HEK293T (cell line): ENCODE results near the gene PLXDC1.

ENCODE experiments used
- CTCF ChIA-PET: fragments of 350-600 bp; formaldehyde crosslinking; extraction: SDS; loops from one replicate; lab custom pipeline; 2021; ENCODE audit warnings: antibody characterized with exemption, inconsistent platforms; lab: Yijun Ruan, JAX
- POLR2A ChIA-PET: fragments of 350-600 bp; formaldehyde crosslinking; extraction: SDS; loops from one replicate; lab custom pipeline; 2020; ENCODE audit warnings: antibody characterized with exemption, inconsistent platforms; lab: Yijun Ruan, JAX
- DNase-seq: peaks from one replicate; pipeline ENCODE4 v3.0.0; 2012; ENCODE audit warnings: mixed read lengths; ENCODE audit errors: extremely low spot score
- ARNT ChIP-seq: fragments of 450-650 bp; IDR thresholded peaks from 2 replicates; pipeline ENCODE4 v1.6.1; 2017; ENCODE audit warnings: mild to moderate bottlenecking
- BHLHE40 ChIP-seq: fragments of 450-650 bp; IDR thresholded peaks from 2 replicates; pipeline ENCODE4 v1.6.1; 2016; ENCODE audit warnings: mild to moderate bottlenecking, moderate library complexity, borderline replicate concordance
- CTBP1 ChIP-seq: fragments of 450-650 bp; IDR thresholded peaks from 2 replicates; pipeline ENCODE4 v1.6.1; 2016; ENCODE audit warnings: borderline replicate concordance
- ELF4 ChIP-seq: fragments of 450-650 bp; IDR thresholded peaks from 2 replicates; pipeline ENCODE4 v1.6.1; 2017; ENCODE audit warnings: antibody characterized with exemption
- FOXA1 ChIP-seq: fragments of 450-650 bp; IDR thresholded peaks from 2 replicates; pipeline ENCODE4 v1.6.1; 2016; ENCODE audit warnings: mild to moderate bottlenecking
- FOXK2 ChIP-seq: fragments of 450-650 bp; IDR thresholded peaks from 2 replicates; pipeline ENCODE4 v1.6.1; 2016; ENCODE audit warnings: mild to moderate bottlenecking
- FOXM1 ChIP-seq: fragments of 450-650 bp; IDR thresholded peaks from 2 replicates; pipeline ENCODE4 v1.6.1; 2017; ENCODE audit warnings: mild to moderate bottlenecking, borderline replicate concordance
- HDGF ChIP-seq: fragments of 450-650 bp; IDR thresholded peaks from 2 replicates; pipeline ENCODE4 v1.6.1; 2017; ENCODE audit warnings: antibody characterized with exemption, borderline replicate concordance
- L3MBTL2 ChIP-seq: fragments of 450-650 bp; conservative IDR thresholded peaks from 2 replicates; pipeline ENCODE4 v1.6.1; 2016; ENCODE audit warnings: mild to moderate bottlenecking
- LEF1 ChIP-seq: fragments of 450-650 bp; IDR thresholded peaks from 2 replicates; pipeline ENCODE4 v1.6.1; 2017; ENCODE audit warnings: mild to moderate bottlenecking, borderline replicate concordance
- NFRKB ChIP-seq: fragments of 450-650 bp; IDR thresholded peaks from 2 replicates; pipeline ENCODE4 v1.6.1; 2016; ENCODE audit warnings: mild to moderate bottlenecking, moderate library complexity
- SP1 ChIP-seq: fragments of 450-650 bp; IDR thresholded peaks from 2 replicates; pipeline ENCODE4 v1.6.1; 2017
- SUZ12 ChIP-seq: fragments of 450-650 bp; IDR thresholded peaks from 2 replicates; pipeline ENCODE4 v1.6.1; 2016; ENCODE audit warnings: mild to moderate bottlenecking
- TARDBP ChIP-seq: fragments of 450-650 bp; IDR thresholded peaks from 2 replicates; pipeline ENCODE4 v1.6.1; 2016
- ZNF384 ChIP-seq: fragments of 450-650 bp; IDR thresholded peaks from 2 replicates; pipeline ENCODE4 v1.6.1; 2016
- TF ChIP-seq, protein P1 (sequence below): fragments of 450-650 bp; IDR thresholded peaks from 2 replicates; pipeline ENCODE4 v1.6.1; 2016

Gene PLXDC1

GRCh38 chr17:39175695-39176093, 24.3 kb upstream of the PLXDC1 start:
- DNase-seq: no peak
- TF ChIP-seq ELF4 (no peak), L3MBTL2 (no peak), ZNF384 (no peak), SP1 (no peak), FOXM1 (no peak), BHLHE40 (no peak), LEF1 (no peak), NFRKB (no peak), TARDBP (no peak), FOXK2 (no peak), ARNT (no peak), HDGF (no peak)
- TF ChIP-seq, protein P1, sequence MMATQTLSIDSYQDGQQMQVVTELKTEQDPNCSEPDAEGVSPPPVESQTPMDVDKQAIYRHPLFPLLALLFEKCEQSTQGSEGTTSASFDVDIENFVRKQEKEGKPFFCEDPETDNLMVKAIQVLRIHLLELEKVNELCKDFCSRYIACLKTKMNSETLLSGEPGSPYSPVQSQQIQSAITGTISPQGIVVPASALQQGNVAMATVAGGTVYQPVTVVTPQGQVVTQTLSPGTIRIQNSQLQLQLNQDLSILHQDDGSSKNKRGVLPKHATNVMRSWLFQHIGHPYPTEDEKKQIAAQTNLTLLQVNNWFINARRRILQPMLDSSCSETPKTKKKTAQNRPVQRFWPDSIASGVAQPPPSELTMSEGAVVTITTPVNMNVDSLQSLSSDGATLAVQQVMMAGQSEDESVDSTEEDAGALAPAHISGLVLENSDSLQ: no peak
- POLR2A ChIA-PET: interaction anchor here (1.2 to 3.0 kb wide), 2 partner anchors 24 to 321 kb away, joined by 3 to 16 read pairs; partner anchors contain the start of gene RPL19
- CTCF ChIA-PET: interaction anchor here (0.6 to 3.2 kb wide), 8 partner anchors 9 to 455 kb away, joined by 3 to 57 read pairs (median 10); partner anchors contain the start of gene ARL5C

- CTCF ChIA-PET: interaction anchor here (0.5 to 3.2 kb wide), 20 partner anchors 8 to 506 kb away, joined by 3 to 57 read pairs (median 4); partner anchors contain the start of genes ARL5C and RPL19
- peak; percentile 79 for DNase-seq
- POLR2A ChIA-PET: interaction anchor here (1.1 to 3.0 kb wide), 5 partner anchors 9 to 321 kb away, joined by 3 to 16 read pairs (median 7); partner anchors contain the start of genes ARL5C, LASP1 and RPL19
- TF ChIP-seq SUZ12: no peak
- no peak for TF ChIP-seq BHLHE40
- no peak for TF ChIP-seq ZNF384
- TF ChIP-seq FOXK2: no peak
- no peak for TF ChIP-seq L3MBTL2
- TF ChIP-seq ARNT: no peak
- TF ChIP-seq TARDBP: no peak
- TF ChIP-seq SP1: no peak
- TF ChIP-seq, protein P1: no peak
- TF ChIP-seq ELF4: no peak
- no peak for TF ChIP-seq CTBP1
- no peak for TF ChIP-seq NFRKB
- TF ChIP-seq LEF1: no peak
- TF ChIP-seq HDGF: no peak
- TF ChIP-seq FOXM1: no peak
- TF ChIP-seq FOXA1: no peak
Measured at GRCh38 chr17:39174920-39175694, 23.7 kb upstream of the PLXDC1 start.

DNA sequence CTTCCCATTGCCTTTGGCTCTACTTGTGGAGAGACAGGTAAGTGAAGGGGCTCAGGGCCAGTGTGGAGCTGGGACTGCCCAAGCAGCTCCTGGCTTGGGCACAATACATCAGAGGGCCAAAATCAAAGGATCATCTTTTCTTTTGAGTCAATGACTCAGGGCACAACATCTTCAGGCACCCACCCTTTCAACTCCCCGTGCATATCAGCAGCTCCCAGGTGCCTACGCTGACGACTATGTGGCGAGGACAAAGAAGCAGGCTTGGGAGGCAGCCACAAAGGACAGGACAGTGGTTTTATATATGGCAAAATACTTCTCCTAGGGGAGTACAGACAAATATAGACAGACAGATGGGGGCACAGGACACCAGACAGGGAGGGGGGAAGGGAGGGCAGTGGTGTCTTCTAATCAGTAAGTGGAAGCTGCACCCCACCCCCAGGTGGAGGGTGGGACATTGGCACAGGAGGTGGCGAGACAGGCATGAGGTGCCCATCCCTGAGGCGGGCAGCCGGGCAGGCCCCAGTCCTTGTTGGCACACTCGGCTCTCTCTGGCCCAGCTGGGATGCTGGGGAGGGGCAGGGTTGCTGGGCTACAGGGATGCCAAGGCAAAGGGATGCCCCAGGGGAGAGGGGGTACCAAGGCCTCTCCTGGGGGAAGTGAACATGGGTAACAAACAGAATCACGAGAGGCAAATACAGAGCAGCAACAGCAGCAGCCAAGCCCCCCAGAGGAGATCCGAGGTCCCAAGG, 22.3 kb upstream of the PLXDC1 start:
- ChIA-PET POLR2A (interaction anchor here (0.8 to 3.0 kb wide), 7 partner anchors 8 to 304 kb away, joined by 3 to 16 read pairs (median 6); partner anchors contain the start of genes ARL5C, LASP1 and RPL19), CTCF (interaction anchor here (0.6 to 3.2 kb wide), 13 partner anchors 7 to 248 kb away, joined by 3 to 57 read pairs (median 8); partner anchors contain the start of genes ARL5C and RPL19)
- no peak for DNase-seq
- TF ChIP-seq SUZ12: no peak

GRCh38 chr17:39173080-39173479, 21.6 kb upstream of the PLXDC1 start:
- DNase-seq: no peak
- TF ChIP-seq, protein P1: no peak
- TF ChIP-seq FOXA1 (no peak), ZNF384 (no peak), ARNT (no peak), FOXK2 (no peak)
- POLR2A ChIA-PET: interaction anchor here (0.8 to 2.6 kb wide), 4 partner anchors 8 to 27 kb away, joined by 3 to 10 read pairs (median 6); partner anchors contain the start of gene RPL19
- CTCF ChIA-PET: interaction anchor here (0.6 to 3.2 kb wide), 4 partner anchors 9 to 151 kb away, joined by 3 to 57 read pairs (median 4); no protein-coding TSS in a partner anchor

DNA sequence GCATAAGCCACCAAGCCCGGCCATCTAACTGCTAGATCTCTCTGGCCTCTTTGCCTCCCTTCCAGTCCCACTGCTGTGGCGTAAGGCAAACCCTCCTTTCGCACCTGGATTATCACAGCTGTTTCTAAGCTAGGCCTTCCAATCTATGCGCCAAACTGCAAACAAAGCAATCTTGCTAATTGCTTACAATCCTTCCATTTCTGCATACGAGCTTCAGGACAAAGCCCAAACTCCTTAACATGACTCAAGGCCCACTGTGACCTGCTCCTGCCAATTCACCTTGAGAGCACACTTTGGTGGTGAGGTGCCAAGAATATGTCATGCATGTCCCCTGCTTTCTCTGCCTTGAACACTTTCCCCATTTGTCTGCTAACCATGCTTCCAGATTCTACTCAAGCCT, 20.5 kb upstream of the PLXDC1 start:
- ChIA-PET POLR2A (no interaction called here), CTCF (interaction anchor here (0.6 to 0.8 kb wide), 2 partner anchors 21 to 23 kb away, joined by 3 read pairs; no protein-coding TSS in a partner anchor)
- TF ChIP-seq LEF1 (no peak), L3MBTL2 (no peak), NFRKB (no peak), SUZ12 (no peak), ZNF384 (no peak), TARDBP (no peak)
- TF ChIP-seq, protein P1: no peak
- DNase-seq: no peak
